GM23338 (cell line): ENCODE results near the gene IRAK1. TPM values are rescaled to one million over a fixed set of nuclear protein-coding genes. Genes with fewer than 3 reads are reported as not detected.

ENCODE experiments used
- ATAC-seq: fragments of 200-7000 bp; cut with Tn5 transposase; 3 replicates; pipeline ENCODE4 v1.9.1; 2020
- DNase-seq: peaks from one replicate; pipeline ENCODE4 v3.0.0-alpha.2; 2015; ENCODE audit warnings: low spot score
- H2AFZ ChIP-seq: fragments of 200-600 bp; sonication (generic); 2 replicates; pipeline ENCODE4 v1.8.0; 2016; ENCODE audit warnings: antibody characterized with exemption, mild to moderate bottlenecking, moderate library complexity
- H3F3A ChIP-seq: fragments of 200-600 bp; sonication (generic); replicated peaks from 2 replicates; pipeline ENCODE4 v1.8.0; 2017; ENCODE audit warnings: antibody characterized with exemption, mixed run types, low read depth
- H3K27ac ChIP-seq: fragments of 200-600 bp; sonication (generic); 2 replicates; pipeline ENCODE4 v1.6.1; 2016; ENCODE audit warnings: low read depth
- H3K27me3 ChIP-seq: fragments of 200-600 bp; sonication (generic); 2 replicates; pipeline ENCODE4 v1.8.0; 2016; ENCODE audit warnings: mild to moderate bottlenecking, mixed run types, moderate library complexity; ENCODE audit not compliant: insufficient read depth
- H3K36me3 ChIP-seq: fragments of 200-600 bp; sonication (generic); 2 replicates; pipeline ENCODE4 v1.8.0; 2016; ENCODE audit warnings: mild to moderate bottlenecking; ENCODE audit not compliant: insufficient read depth
- H3K4me1 ChIP-seq: fragments of 200-600 bp; sonication (generic); 2 replicates; pipeline ENCODE4 v1.8.0; 2016; ENCODE audit warnings: mild to moderate bottlenecking, moderate library complexity; ENCODE audit not compliant: insufficient read depth
- H3K4me2 ChIP-seq: fragments of 200-600 bp; sonication (generic); 2 replicates; pipeline ENCODE4 v1.7.1; 2017; ENCODE audit warnings: mixed run types
- H3K4me3 ChIP-seq: fragments of 200-600 bp; sonication (generic); 2 replicates; pipeline ENCODE4 v1.6.1; 2016; ENCODE audit warnings: mixed run types
- H3K79me2 ChIP-seq: fragments of 200-600 bp; sonication (generic); replicated peaks from 2 replicates; pipeline ENCODE4 v1.8.0; 2017; ENCODE audit warnings: mild to moderate bottlenecking; ENCODE audit not compliant: insufficient read depth
- H3K9me2 ChIP-seq: fragments of 200-600 bp; sonication (generic); 2 replicates; pipeline ENCODE4 v1.8.0; 2017; ENCODE audit not compliant: insufficient read depth
- H4K20me1 ChIP-seq: fragments of 200-600 bp; sonication (generic); replicated peaks from 2 replicates; pipeline ENCODE4 v1.8.0; 2017; ENCODE audit warnings: mild to moderate bottlenecking; ENCODE audit not compliant: insufficient read depth
- H3K27ac Mint-ChIP-seq: 2 replicates; pipeline ENCODE4 v1.8.0; 2020; ENCODE audit warnings: inconsistent platforms, mild to moderate bottlenecking, moderate library complexity, mixed read lengths
- H3K27me3 Mint-ChIP-seq: 3 replicates; pipeline ENCODE4 v1.8.0; 2022; ENCODE audit warnings: low read depth, mild to moderate bottlenecking, moderate library complexity, mixed read lengths, inconsistent platforms; ENCODE audit not compliant: insufficient read depth, poor library complexity
- H3K36me3 Mint-ChIP-seq: 3 replicates; pipeline ENCODE4 v1.8.0; 2021; ENCODE audit warnings: low read depth, mild to moderate bottlenecking, inconsistent platforms, moderate library complexity, mixed read lengths
- H3K4me1 Mint-ChIP-seq: 3 replicates; pipeline ENCODE4 v1.8.0; 2020; ENCODE audit warnings: mild to moderate bottlenecking, inconsistent platforms, mixed read lengths
- H3K4me3 Mint-ChIP-seq: 3 replicates; pipeline ENCODE4 v1.8.0; 2021; ENCODE audit warnings: moderate library complexity, mild to moderate bottlenecking, inconsistent platforms, mixed read lengths
- H3K9me3 Mint-ChIP-seq: 3 replicates; pipeline ENCODE4 v1.8.0; 2020; ENCODE audit warnings: moderate library complexity, mild to moderate bottlenecking, inconsistent platforms, mixed read lengths
- CREB1 ChIP-seq: fragments of 250-450 bp; sonication (Bioruptor Pico); IDR thresholded peaks from 2 replicates; pipeline ENCODE4 v1.5.0; 2020; ENCODE audit warnings: low read depth, mild to moderate bottlenecking, moderate library complexity
- EZH2 ChIP-seq: fragments of 200-600 bp; sonication (generic); IDR thresholded peaks from one replicate; pipeline ENCODE4 v1.8.0; 2017; ENCODE audit warnings: antibody characterized with exemption, mild to moderate bottlenecking, low read depth; ENCODE audit not compliant: unreplicated experiment
- EZH2phosphoT487 ChIP-seq: fragments of 200-600 bp; sonication (generic); IDR thresholded peaks from one replicate; pipeline ENCODE4 v1.8.1; 2018; ENCODE audit warnings: antibody characterized with exemption; ENCODE audit not compliant: unreplicated experiment
- JUNB ChIP-seq: IDR thresholded peaks from one replicate; pipeline ENCODE4 v1.6.1; 2016; ENCODE audit warnings: antibody characterized with exemption; ENCODE audit not compliant: unreplicated experiment
- STAT1 ChIP-seq: IDR thresholded peaks from one replicate; pipeline ENCODE4 v1.6.1; 2016; ENCODE audit warnings: antibody characterized with exemption; ENCODE audit not compliant: unreplicated experiment
- ZNF114 ChIP-seq: fragments of 250-450 bp; sonication (Bioruptor Pico); IDR thresholded peaks from 2 replicates; pipeline ENCODE4 v1.5.0; 2020; ENCODE audit warnings: mild to moderate bottlenecking, moderate library complexity
- ZNF331 ChIP-seq: fragments of 250-450 bp; sonication (Bioruptor Pico); IDR thresholded peaks from 2 replicates; pipeline ENCODE4 v1.5.0; 2020; ENCODE audit warnings: low read depth, mild to moderate bottlenecking, moderate library complexity
- ZNF462 ChIP-seq: fragments of 250-450 bp; sonication (Bioruptor Pico); IDR thresholded peaks from 2 replicates; pipeline ENCODE4 v1.5.0; 2020; ENCODE audit warnings: mild to moderate bottlenecking, moderate library complexity
- polyA plus RNA-seq: library from polyadenylated mRNA; unstranded; fragments of >200 nt; fragmentation: Nextera tagmentation; extraction: Ambion mirVana; gene quantifications from 2 replicates; pipeline ENCODE4 v1.2.1, GENCODE V29; 2016
- total RNA-seq: library from RNA; depleted of rRNA; stranded (reverse); fragments of >200 nt; shearing (Covaris generic); gene quantifications from 2 replicates; pipeline ENCODE4 v1.2.3, GENCODE V29; 2014
- TF ChIP-seq, protein P1 (sequence below): IDR thresholded peaks from one replicate; pipeline ENCODE4 v1.6.1; 2018; ENCODE audit warnings: antibody characterized with exemption; ENCODE audit not compliant: unreplicated experiment
- TF ChIP-seq, protein P2 (sequence below): IDR thresholded peaks from 2 replicates; pipeline ENCODE4 v1.6.1; 2016; ENCODE audit warnings: antibody characterized with exemption

The IRAK1 gene
- total and polyA plus RNA-seq, 2 experiments from 2014 or later, result 21.6 to 38.0 TPM

- Histone ChIP-seq H3K4me2 (no peak overlapping the region), H3K36me3 (no peaks in the 10 kb centered on the region), H3K79me2 (peaks cover 31% of the 10 kb centered on the region), H3K27ac (no peak overlapping the region), H4K20me1 (no peaks in the 10 kb centered on the region), H3K4me1 (peaks cover 24% of the 10 kb centered on the region; the same call in 1 of the 2 replicates), H3K4me3 (no peak overlapping the region), H3K27me3 (no peaks in the 10 kb centered on the region), H3F3A (no peaks in the 10 kb centered on the region), H2AFZ (no peak overlapping the region), H3K9me2 (no peaks in the 10 kb centered on the region)
- TF ChIP-seq ZNF331 (CRISPR knock-in tag), result no peak
- TF ChIP-seq, protein P1, sequence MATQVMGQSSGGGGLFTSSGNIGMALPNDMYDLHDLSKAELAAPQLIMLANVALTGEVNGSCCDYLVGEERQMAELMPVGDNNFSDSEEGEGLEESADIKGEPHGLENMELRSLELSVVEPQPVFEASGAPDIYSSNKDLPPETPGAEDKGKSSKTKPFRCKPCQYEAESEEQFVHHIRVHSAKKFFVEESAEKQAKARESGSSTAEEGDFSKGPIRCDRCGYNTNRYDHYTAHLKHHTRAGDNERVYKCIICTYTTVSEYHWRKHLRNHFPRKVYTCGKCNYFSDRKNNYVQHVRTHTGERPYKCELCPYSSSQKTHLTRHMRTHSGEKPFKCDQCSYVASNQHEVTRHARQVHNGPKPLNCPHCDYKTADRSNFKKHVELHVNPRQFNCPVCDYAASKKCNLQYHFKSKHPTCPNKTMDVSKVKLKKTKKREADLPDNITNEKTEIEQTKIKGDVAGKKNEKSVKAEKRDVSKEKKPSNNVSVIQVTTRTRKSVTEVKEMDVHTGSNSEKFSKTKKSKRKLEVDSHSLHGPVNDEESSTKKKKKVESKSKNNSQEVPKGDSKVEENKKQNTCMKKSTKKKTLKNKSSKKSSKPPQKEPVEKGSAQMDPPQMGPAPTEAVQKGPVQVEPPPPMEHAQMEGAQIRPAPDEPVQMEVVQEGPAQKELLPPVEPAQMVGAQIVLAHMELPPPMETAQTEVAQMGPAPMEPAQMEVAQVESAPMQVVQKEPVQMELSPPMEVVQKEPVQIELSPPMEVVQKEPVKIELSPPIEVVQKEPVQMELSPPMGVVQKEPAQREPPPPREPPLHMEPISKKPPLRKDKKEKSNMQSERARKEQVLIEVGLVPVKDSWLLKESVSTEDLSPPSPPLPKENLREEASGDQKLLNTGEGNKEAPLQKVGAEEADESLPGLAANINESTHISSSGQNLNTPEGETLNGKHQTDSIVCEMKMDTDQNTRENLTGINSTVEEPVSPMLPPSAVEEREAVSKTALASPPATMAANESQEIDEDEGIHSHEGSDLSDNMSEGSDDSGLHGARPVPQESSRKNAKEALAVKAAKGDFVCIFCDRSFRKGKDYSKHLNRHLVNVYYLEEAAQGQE, result no peak
- TF ChIP-seq CREB1, result no peak
- no peak for TF ChIP-seq JUNB
- TF ChIP-seq, protein P2, sequence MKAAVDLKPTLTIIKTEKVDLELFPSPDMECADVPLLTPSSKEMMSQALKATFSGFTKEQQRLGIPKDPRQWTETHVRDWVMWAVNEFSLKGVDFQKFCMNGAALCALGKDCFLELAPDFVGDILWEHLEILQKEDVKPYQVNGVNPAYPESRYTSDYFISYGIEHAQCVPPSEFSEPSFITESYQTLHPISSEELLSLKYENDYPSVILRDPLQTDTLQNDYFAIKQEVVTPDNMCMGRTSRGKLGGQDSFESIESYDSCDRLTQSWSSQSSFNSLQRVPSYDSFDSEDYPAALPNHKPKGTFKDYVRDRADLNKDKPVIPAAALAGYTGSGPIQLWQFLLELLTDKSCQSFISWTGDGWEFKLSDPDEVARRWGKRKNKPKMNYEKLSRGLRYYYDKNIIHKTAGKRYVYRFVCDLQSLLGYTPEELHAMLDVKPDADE, result no peak
- no peak for TF ChIP-seq STAT1
- no peak for TF ChIP-seq EZH2phosphoT487
- TF ChIP-seq EZH2, result no peak
- TF ChIP-seq ZNF114 (CRISPR knock-in tag), result no peak
- no peak for TF ChIP-seq ZNF462 (CRISPR knock-in tag)
- H3K4me1 Mint-ChIP-seq, result peaks cover 36% of the 10 kb centered on the region
- no peaks in the 10 kb centered on the region for H3K9me3 Mint-ChIP-seq
- DNase-seq (no peak), ATAC-seq (no peak)
- H3K27me3 Mint-ChIP-seq, result peaks cover 2% of the 10 kb centered on the region
- peaks cover 11% of the 10 kb centered on the region; the same call in 1 of the 3 replicates for H3K36me3 Mint-ChIP-seq
- H3K4me3 Mint-ChIP-seq, result no peak overlapping the region
- no peak overlapping the region for H3K27ac Mint-ChIP-seq
Observed at GRCh38 chrX:154040863-154041262, 21.2 kb upstream of the IRAK1 start.
